ENCODE measurements around the gene SLC51B.

DNA sequence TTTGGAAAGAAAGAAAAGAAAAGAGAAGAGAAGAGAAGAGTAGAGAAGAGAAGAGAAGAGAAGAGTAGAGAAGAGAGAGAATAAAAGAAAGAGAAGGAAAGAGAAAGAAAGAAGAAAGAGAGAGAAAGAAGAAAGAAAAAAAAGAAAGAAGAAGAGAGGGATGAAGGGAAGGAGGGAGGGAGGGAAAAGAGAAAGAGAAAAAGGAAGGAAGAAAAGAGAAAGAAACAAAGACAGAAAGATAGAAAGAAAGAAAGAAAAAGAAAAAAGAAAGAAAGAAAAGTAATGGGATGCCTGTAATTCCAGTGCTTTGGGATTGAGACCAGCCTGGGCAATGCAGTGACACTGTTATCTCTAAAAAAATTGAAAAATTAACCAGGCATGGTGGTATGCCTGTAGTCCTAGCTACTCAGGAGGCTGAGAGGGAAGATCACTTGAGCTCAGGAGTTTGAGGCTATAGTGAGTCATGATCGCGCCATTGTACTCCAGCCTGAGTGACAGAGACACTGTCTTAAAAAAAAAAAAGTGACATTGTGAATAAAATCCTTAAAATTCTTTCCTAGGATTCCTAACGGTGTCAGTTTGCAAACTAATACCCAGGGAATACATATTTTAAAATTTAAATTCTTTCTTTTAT, 20.9 kb downstream of the SLC51B start:
- TF ChIP-seq, protein P1, sequence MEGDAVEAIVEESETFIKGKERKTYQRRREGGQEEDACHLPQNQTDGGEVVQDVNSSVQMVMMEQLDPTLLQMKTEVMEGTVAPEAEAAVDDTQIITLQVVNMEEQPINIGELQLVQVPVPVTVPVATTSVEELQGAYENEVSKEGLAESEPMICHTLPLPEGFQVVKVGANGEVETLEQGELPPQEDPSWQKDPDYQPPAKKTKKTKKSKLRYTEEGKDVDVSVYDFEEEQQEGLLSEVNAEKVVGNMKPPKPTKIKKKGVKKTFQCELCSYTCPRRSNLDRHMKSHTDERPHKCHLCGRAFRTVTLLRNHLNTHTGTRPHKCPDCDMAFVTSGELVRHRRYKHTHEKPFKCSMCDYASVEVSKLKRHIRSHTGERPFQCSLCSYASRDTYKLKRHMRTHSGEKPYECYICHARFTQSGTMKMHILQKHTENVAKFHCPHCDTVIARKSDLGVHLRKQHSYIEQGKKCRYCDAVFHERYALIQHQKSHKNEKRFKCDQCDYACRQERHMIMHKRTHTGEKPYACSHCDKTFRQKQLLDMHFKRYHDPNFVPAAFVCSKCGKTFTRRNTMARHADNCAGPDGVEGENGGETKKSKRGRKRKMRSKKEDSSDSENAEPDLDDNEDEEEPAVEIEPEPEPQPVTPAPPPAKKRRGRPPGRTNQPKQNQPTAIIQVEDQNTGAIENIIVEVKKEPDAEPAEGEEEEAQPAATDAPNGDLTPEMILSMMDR (IDR thresholded peaks at IDR 0.05 in 2 of 3, conservative IDR thresholded peaks at IDR 0.05 in 1 of 3; ENCODE audit: insufficient read depth in 2 of 3, low read depth in 1 of 3, low read length in 3 of 3): no peak
- TF ChIP-seq HNRNPL (IDR thresholded peaks at IDR 0.05; ENCODE audit: low read depth, low read length): no peak
- no peak for TF ChIP-seq ZC3H11A (IDR thresholded peaks at IDR 0.05; ENCODE audit: low read depth, low read length)
- no peak for TF ChIP-seq FOXA3 (CRISPR knock-in tag; conservative IDR thresholded peaks at IDR 0.05 in 1 of 2, IDR thresholded peaks at IDR 0.05 in 1 of 2)
- no peak for TF ChIP-seq POLR2AphosphoS5 (IDR thresholded peaks at IDR 0.05; ENCODE audit: control insufficient read depth, insufficient read depth, low read depth, low read length)
- no peak for TF ChIP-seq CEBPG (CRISPR knock-in tag; IDR thresholded peaks at IDR 0.05)
- no peak for TF ChIP-seq CEBPG (tag; conservative IDR thresholded peaks at IDR 0.05 in 1 of 2, IDR thresholded peaks at IDR 0.05 in 1 of 2)
- no peak for TF ChIP-seq NCOR1 (IDR thresholded peaks at IDR 0.05)
- no peak for TF ChIP-seq ATF1 (CRISPR knock-in tag; IDR thresholded peaks at IDR 0.05)
- no peak for TF ChIP-seq ATF1 (tag; IDR thresholded peaks at IDR 0.05)
- TF ChIP-seq, protein P2, sequence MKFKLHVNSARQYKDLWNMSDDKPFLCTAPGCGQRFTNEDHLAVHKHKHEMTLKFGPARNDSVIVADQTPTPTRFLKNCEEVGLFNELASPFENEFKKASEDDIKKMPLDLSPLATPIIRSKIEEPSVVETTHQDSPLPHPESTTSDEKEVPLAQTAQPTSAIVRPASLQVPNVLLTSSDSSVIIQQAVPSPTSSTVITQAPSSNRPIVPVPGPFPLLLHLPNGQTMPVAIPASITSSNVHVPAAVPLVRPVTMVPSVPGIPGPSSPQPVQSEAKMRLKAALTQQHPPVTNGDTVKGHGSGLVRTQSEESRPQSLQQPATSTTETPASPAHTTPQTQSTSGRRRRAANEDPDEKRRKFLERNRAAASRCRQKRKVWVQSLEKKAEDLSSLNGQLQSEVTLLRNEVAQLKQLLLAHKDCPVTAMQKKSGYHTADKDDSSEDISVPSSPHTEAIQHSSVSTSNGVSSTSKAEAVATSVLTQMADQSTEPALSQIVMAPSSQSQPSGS (CRISPR knock-in tag; IDR thresholded peaks at IDR 0.05): no peak
